Lung (tissue), 12 donors: ENCODE measurements around the gene NOS1AP. TPM values are rescaled to one million over a fixed set of nuclear protein-coding genes. Genes with fewer than 3 reads are reported as not detected.
"Not testable (repeated sequence)": the region's sequence is repeated elsewhere in the genome, so short reads cannot be mapped to it uniquely, and the experiment has no call there.

Experiments
- ATAC-seq: fragments of 200-7000 bp; cut with Tn5 transposase; one replicate; pipeline ENCODE4 v1.9.1; 2020; ENCODE audit warnings: moderate number of reproducible peaks; ENCODE audit not compliant: insufficient read depth, low FRiP score
- DNase-seq, 3 donors: peaks; one replicate each; pipeline ENCODE4 v3.0.0-alpha.2; 2013 to 2017
- H3K27ac ChIP-seq, 2 donors: one replicate each; pipeline ENCODE4 v1.5.1; 2013; ENCODE audit warnings: mild to moderate bottlenecking in 2 of 2, moderate library complexity in 2 of 2, control low read depth in 1 of 2, inconsistent platforms in 1 of 2, low read depth in 1 of 2, low read length in 1 of 2
- H3K27me3 ChIP-seq, 3 donors: one replicate each; pipeline ENCODE4 v1.5.1; 2013; ENCODE audit warnings: low read length in 2 of 3; ENCODE audit not compliant: control insufficient read depth in 3 of 3, insufficient read depth in 3 of 3
- H3K36me3 ChIP-seq, 4 donors: one replicate each; pipeline ENCODE4 v1.5.1; 2013; ENCODE audit warnings: low read length in 4 of 4, mild to moderate bottlenecking in 1 of 4, moderate library complexity in 1 of 4; ENCODE audit not compliant: control insufficient read depth in 4 of 4, insufficient read depth in 4 of 4
- H3K4me1 ChIP-seq, 5 donors: one replicate each; pipeline ENCODE4 v1.5.1; 2013; ENCODE audit warnings: low read length in 5 of 5, mild to moderate bottlenecking in 2 of 5, moderate library complexity in 1 of 5; ENCODE audit not compliant: control insufficient read depth in 5 of 5, insufficient read depth in 5 of 5
- H3K4me3 ChIP-seq: one replicate; pipeline ENCODE4 v1.5.1; 2013; ENCODE audit warnings: mild to moderate bottlenecking, control low read depth, moderate library complexity
- H3K9ac ChIP-seq, 2 donors: one replicate each; pipeline ENCODE4 v1.5.1; 2013; ENCODE audit warnings: low read length in 2 of 2, control low read depth in 1 of 2; ENCODE audit not compliant: insufficient read depth in 1 of 2
- H3K9me3 ChIP-seq, 4 donors: one replicate each; pipeline ENCODE4 v1.5.1; 2013; ENCODE audit warnings: low read length in 3 of 4, mild to moderate bottlenecking in 1 of 4, moderate library complexity in 1 of 4; ENCODE audit not compliant: control insufficient read depth in 4 of 4, insufficient read depth in 3 of 4
- WGBS, 2 donors: extraction: QIAGEN DNeasy Blood & Tissue Kit; methylation state at CpG; one replicate each; pipeline ENCODE4 v1.1.7; 2013; 5-methylcytosine and 5-hydroxymethylcytosine counted together
- polyA plus RNA-seq, 2 donors: library from polyadenylated mRNA; stranded (reverse); fragments of 200-250 nt; gene quantifications; one replicate each; pipeline ENCODE4 v1.2.1, GENCODE V29; 2013
- total RNA-seq, 2 donors: library from RNA; depleted of rRNA in 1 of 2; stranded (reverse); fragments of >200 nt in 1 of 2; gene quantifications; one replicate each; pipeline ENCODE4 v1.2.1, GENCODE V29; 2014 to 2021
- TF ChIP-seq, protein P1 (sequence below): IDR thresholded peaks from 2 replicates; pipeline ENCODE4 v1.5.1; 2012; ENCODE audit warnings: mild to moderate bottlenecking; ENCODE audit errors: control extremely low read depth, extremely low read depth
- donor health status: control.
- donor health status: control.
- donor health status: Bipolar disorder and iron deficiency.
- donor health status: healthy.
- donor health status: DM: yes; HTN: yes; CAD: no.

NOS1AP gene
- total and polyA plus RNA-seq, 4 donors: 0.57 to 5.0 (median 1.2) TPM

DNA sequence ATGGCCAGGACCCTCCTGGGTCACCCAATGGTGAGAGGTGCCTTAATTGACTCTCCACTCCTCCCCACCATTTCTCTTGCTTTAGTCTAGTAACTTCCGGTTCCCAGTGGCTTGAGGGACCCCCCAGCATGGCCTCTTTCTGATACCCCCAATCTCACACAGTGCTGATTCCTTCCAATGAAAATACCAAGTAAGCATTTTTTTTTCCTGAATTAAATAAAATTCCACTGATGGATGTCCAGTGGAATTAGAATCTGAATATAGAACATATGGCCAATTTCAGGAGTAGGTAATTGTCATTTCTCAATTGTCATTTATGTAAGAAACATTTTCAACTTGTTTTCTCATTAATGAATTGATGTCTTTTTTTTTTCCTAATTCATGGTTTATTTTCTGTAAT, 9.5 kb downstream of the NOS1AP start:
- no peaks in the 10 kb centered on the region for H3K27me3 ChIP-seq
- no peak overlapping the region for H3K9ac ChIP-seq
- 86 to 92% methylated on average over 1 of the region's 1 CpG for WGBS, 2 donors
- DNase-seq (no peak), ATAC-seq (no peak)
- peaks cover 0 to 4% (median 0%) of the 10 kb centered on the region in 4 donors for H3K9me3 ChIP-seq
- H3K4me3 ChIP-seq: no peak overlapping the region
- H3K36me3 ChIP-seq: no peaks in the 10 kb centered on the region
- H3K4me1 ChIP-seq: peaks cover 0 to 5% (median 0%) of the 10 kb centered on the region in 5 donors
- H3K27ac ChIP-seq: no peak overlapping the region
- TF ChIP-seq, protein P1, sequence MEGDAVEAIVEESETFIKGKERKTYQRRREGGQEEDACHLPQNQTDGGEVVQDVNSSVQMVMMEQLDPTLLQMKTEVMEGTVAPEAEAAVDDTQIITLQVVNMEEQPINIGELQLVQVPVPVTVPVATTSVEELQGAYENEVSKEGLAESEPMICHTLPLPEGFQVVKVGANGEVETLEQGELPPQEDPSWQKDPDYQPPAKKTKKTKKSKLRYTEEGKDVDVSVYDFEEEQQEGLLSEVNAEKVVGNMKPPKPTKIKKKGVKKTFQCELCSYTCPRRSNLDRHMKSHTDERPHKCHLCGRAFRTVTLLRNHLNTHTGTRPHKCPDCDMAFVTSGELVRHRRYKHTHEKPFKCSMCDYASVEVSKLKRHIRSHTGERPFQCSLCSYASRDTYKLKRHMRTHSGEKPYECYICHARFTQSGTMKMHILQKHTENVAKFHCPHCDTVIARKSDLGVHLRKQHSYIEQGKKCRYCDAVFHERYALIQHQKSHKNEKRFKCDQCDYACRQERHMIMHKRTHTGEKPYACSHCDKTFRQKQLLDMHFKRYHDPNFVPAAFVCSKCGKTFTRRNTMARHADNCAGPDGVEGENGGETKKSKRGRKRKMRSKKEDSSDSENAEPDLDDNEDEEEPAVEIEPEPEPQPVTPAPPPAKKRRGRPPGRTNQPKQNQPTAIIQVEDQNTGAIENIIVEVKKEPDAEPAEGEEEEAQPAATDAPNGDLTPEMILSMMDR: no peak

DNA sequence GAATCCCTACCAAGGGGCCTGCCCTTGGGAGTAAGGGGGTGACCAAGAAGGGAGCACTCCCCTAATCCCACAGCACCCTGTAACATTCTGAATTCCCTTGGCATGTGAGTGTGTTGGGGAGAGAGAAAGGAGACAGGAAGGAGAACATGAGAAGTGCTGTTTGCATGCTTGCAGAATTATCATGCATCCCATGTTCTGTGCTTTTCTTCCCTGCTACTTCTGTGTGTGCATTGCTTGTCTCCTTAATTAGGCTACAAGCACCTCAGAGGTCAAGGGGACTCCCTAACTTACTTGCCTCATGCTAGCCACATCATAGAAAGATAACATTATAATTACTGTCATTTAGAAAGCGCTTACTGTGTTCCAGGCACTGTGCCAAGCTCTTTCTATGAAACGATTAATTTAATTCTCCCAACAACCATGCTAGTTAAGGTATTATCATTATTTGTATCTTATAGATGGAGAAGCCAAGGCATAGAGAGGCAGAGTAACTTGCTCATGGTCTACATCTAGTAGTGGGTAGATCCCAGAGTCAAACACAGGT, 11.1 kb downstream of the NOS1AP start:
- Histone ChIP-seq H3K4me3 (no peak overlapping the region), H3K9me3 (peaks cover 0 to 3% (median 0%) of the 10 kb centered on the region in 4 donors), H3K36me3 (no peaks in the 10 kb centered on the region), H3K4me1 (peaks cover 0 to 5% (median 0%) of the 10 kb centered on the region in 5 donors), H3K27me3 (no peaks in the 10 kb centered on the region), H3K9ac (no peak overlapping the region), H3K27ac (no peak overlapping the region)
- peak in 1 of 3 donors; percentile 9 for DNase-seq
- TF ChIP-seq, protein P1: no peak
- WGBS, 2 donors: 59 to 77% methylated on average over 2 of the region's 2 CpGs
- no peak for ATAC-seq

- Histone ChIP-seq H3K9me3 (peaks cover 0 to 3% (median 0%) of the 10 kb centered on the region in 4 donors), H3K4me1 (peaks cover 0 to 5% (median 0%) of the 10 kb centered on the region in 5 donors), H3K4me3 (no peak overlapping the region), H3K27ac (no peak overlapping the region), H3K27me3 (no peaks in the 10 kb centered on the region), H3K36me3 (no peaks in the 10 kb centered on the region), H3K9ac (no peak overlapping the region)
- TF ChIP-seq, protein P1: no peak
- no peak for DNase-seq
- no peak for ATAC-seq
- WGBS, 2 donors: 85 to 95% methylated on average over 1 of the region's 1 CpG
Measured at GRCh38 chr1:162081316-162081715, 11.8 kb downstream of the NOS1AP start.

- H3K27ac ChIP-seq, H3K9ac ChIP-seq, H3K4me3 ChIP-seq, ATAC-seq, H3K4me1 ChIP-seq, H3K27me3 ChIP-seq, DNase-seq, H3K9me3 ChIP-seq, H3K36me3 ChIP-seq: not testable (repeated sequence)
- 91 to 100% methylated on average over 2 of the region's 2 CpGs for WGBS, 2 donors
Measured at GRCh38 chr1:162082080-162082479, 12.6 kb downstream of the NOS1AP start.
